OCI-LY1 (cell line): Measurements from ENCODE around the gene AXDND1.

ENCODE experiments used
- CTCF ChIP-seq: fragments of 200-600 bp; sonication (generic), shearing (Covaris generic); IDR thresholded peaks from 2 replicates; pipeline ENCODE4 v1.5.1; 2017; ENCODE audit warnings: mild to moderate bottlenecking, antibody characterized with exemption, low read length, moderate library complexity, mixed read lengths
- EZH2 ChIP-seq: fragments of 200-600 bp; sonication (generic), shearing (Covaris generic); IDR thresholded peaks from 2 replicates; pipeline ENCODE4 v1.8.0; 2017; ENCODE audit warnings: borderline replicate concordance, mixed run types, mild to moderate bottlenecking, antibody characterized with exemption, low read length, moderate library complexity, mixed read lengths

GRCh38 chr1:179530352-179530751, 164.6 kb downstream of the AXDND1 start:
- TF ChIP-seq CTCF (no peak), EZH2 (no peak)
